Measurements from ENCODE around the gene DDTL. TPM values are rescaled to one million over a fixed set of nuclear protein-coding genes. Genes with fewer than 3 reads are reported as not detected.
"Not testable (repeated sequence)": the region's sequence is repeated elsewhere in the genome, so short reads cannot be mapped to it uniquely, and the experiment has no call there.

DDTL gene
- polyA plus RNA-seq, 3 donors = 0.25 to 0.41 TPM; not detected in 1

DNA sequence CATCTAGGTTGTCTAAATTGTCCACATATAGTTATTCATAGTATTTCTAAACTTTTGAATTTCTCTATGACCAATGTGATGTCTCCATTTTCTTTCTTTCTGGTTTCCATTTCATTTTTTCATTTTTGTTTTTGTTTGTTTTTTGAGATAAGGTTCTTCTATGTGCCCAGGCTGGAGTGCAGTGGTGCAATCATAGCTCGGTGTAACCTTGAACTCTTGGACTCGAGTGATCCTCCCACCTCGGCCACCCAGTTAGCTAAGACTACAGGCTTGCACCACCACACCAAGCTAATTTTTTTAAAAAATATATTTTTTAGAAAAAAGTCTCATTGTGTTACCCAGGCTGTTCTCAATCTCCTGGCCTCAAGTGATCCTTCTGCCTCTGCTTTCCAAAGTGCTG, 30.4 kb downstream of the DDTL start:
- no peak overlapping the region for H3K4me3 ChIP-seq (replicated peaks in 1 of 3; ENCODE audit: low read depth in 2 of 3, low read length in 3 of 3)
- H3K9ac ChIP-seq (ENCODE audit: insufficient read depth, low read length, poor library complexity, severe bottlenecking) = no peak overlapping the region
- Mint-ChIP-seq H3K27ac (no peak overlapping the region), H3K4me3 (no peak overlapping the region), H3K9me3 (peaks cover 0 to 1% (median 0%) of the 10 kb centered on the region in 7 donors), H3K36me3 (no peaks in the 10 kb centered on the region), H3K27me3 (ENCODE audit: low read depth in 3 of 3) (peaks cover 3 to 12% (median 7%) of the 10 kb centered on the region in 3 donors), H3K4me1 (peaks cover 9% of the 10 kb centered on the region)
- H3K9me3 ChIP-seq (replicated peaks in 1 of 2; ENCODE audit: control insufficient read depth in 1 of 2, insufficient read depth in 1 of 2, low read length in 2 of 2) = no peaks in the 10 kb centered on the region
- intact Hi-C loops (cut with micrococcal nuclease) = no loop called here
- TF ChIP-seq, protein P1, sequence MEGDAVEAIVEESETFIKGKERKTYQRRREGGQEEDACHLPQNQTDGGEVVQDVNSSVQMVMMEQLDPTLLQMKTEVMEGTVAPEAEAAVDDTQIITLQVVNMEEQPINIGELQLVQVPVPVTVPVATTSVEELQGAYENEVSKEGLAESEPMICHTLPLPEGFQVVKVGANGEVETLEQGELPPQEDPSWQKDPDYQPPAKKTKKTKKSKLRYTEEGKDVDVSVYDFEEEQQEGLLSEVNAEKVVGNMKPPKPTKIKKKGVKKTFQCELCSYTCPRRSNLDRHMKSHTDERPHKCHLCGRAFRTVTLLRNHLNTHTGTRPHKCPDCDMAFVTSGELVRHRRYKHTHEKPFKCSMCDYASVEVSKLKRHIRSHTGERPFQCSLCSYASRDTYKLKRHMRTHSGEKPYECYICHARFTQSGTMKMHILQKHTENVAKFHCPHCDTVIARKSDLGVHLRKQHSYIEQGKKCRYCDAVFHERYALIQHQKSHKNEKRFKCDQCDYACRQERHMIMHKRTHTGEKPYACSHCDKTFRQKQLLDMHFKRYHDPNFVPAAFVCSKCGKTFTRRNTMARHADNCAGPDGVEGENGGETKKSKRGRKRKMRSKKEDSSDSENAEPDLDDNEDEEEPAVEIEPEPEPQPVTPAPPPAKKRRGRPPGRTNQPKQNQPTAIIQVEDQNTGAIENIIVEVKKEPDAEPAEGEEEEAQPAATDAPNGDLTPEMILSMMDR (IDR thresholded peaks at IDR 0.05) = no peak
- no peaks in the 10 kb centered on the region for H3K27me3 ChIP-seq (ENCODE audit: control insufficient read depth in 2 of 2, insufficient read depth in 2 of 2, low read length in 2 of 2)
- DNase-seq = no peak
- 100% methylated on average over 2 of the region's 3 CpGs for WGBS (ENCODE audit: insufficient coverage)
- H2AFZ ChIP-seq (ENCODE audit: insufficient read depth, low read depth, low read length, poor library complexity, severe bottlenecking) = no peak overlapping the region
- H3K4me2 ChIP-seq (replicated peaks; ENCODE audit: extremely low read depth, low read length, poor library complexity, severe bottlenecking) = no peak overlapping the region
- no peaks in the 10 kb centered on the region for H3K4me1 ChIP-seq (ENCODE audit: control insufficient read depth in 1 of 2, insufficient read depth in 2 of 2, low read length in 2 of 2)
- H4K20me1 ChIP-seq (ENCODE audit: insufficient read depth, low read length) = no peaks in the 10 kb centered on the region
- H3K79me2 ChIP-seq (ENCODE audit: insufficient read depth, low read length) = no peaks in the 10 kb centered on the region
- H3K36me3 ChIP-seq (replicated peaks in 1 of 2; ENCODE audit: control insufficient read depth in 1 of 2, insufficient read depth in 2 of 2, low read length in 2 of 2) = no peaks in the 10 kb centered on the region
- H3K27ac ChIP-seq (ENCODE audit: low read depth in 1 of 2, low read length in 2 of 2) = no peak overlapping the region

DNA sequence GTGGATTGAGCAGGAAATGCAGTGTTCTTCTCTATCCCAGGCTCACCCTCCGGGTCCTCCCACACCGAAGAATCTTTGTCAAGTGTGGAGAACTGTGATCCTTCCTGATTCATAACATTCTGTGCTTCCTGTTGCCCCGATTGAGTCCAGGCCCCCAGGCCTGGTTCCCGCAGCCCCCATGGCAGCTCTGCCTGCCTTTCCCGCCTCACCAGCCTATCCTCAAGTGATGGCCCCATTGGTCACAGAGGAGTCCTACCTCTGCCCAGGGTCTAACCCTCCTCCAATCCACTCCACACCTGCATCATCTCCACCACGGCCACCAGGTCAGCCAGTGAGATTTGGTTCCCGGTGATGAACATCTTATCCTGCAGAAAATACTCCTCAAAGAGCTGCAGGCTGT, 33.1 kb downstream of the DDTL start:
- H3K9me3 ChIP-seq (replicated peaks in 1 of 2; ENCODE audit: control insufficient read depth in 1 of 2, insufficient read depth in 1 of 2, low read length in 2 of 2); H3K4me1 ChIP-seq (ENCODE audit: control insufficient read depth in 1 of 2, insufficient read depth in 2 of 2, low read length in 2 of 2); H3K4me2 ChIP-seq (replicated peaks; ENCODE audit: extremely low read depth, low read length, poor library complexity, severe bottlenecking); H3K9me3 Mint-ChIP-seq; H3K4me3 Mint-ChIP-seq; intact Hi-C loops (cut with micrococcal nuclease); H3K36me3 ChIP-seq (replicated peaks in 1 of 2; ENCODE audit: control insufficient read depth in 1 of 2, insufficient read depth in 2 of 2, low read length in 2 of 2); H3K27me3 ChIP-seq (ENCODE audit: control insufficient read depth in 2 of 2, insufficient read depth in 2 of 2, low read length in 2 of 2); H3K36me3 Mint-ChIP-seq; H3K4me1 Mint-ChIP-seq; H3K79me2 ChIP-seq (ENCODE audit: insufficient read depth, low read length); H2AFZ ChIP-seq (ENCODE audit: insufficient read depth, low read depth, low read length, poor library complexity, severe bottlenecking); DNase-seq; H4K20me1 ChIP-seq (ENCODE audit: insufficient read depth, low read length); H3K27ac ChIP-seq (ENCODE audit: low read depth in 1 of 2, low read length in 2 of 2); H3K4me3 ChIP-seq (replicated peaks in 1 of 3; ENCODE audit: low read depth in 2 of 3, low read length in 3 of 3); H3K9ac ChIP-seq (ENCODE audit: insufficient read depth, low read length, poor library complexity, severe bottlenecking); H3K27ac Mint-ChIP-seq: not testable (repeated sequence)
- peaks cover 5 to 12% (median 7%) of the 10 kb centered on the region in 3 donors for H3K27me3 Mint-ChIP-seq (ENCODE audit: low read depth in 3 of 3)
- 80% methylated on average over 5 of the region's 7 CpGs for WGBS (ENCODE audit: insufficient coverage)

All from CD14-positive monocyte (primary cell).